ENCODE measurements around the gene C6orf52. TPM values are rescaled to one million over a fixed set of nuclear protein-coding genes. Genes with fewer than 3 reads are reported as not detected.
"Not testable (repeated sequence)": the region's sequence is repeated elsewhere in the genome, so short reads cannot be mapped to it uniquely, and the experiment has no call there.

Gene C6orf52
- polyA plus RNA-seq, 1 donor from 2014 or later: 9.4 TPM

DNA sequence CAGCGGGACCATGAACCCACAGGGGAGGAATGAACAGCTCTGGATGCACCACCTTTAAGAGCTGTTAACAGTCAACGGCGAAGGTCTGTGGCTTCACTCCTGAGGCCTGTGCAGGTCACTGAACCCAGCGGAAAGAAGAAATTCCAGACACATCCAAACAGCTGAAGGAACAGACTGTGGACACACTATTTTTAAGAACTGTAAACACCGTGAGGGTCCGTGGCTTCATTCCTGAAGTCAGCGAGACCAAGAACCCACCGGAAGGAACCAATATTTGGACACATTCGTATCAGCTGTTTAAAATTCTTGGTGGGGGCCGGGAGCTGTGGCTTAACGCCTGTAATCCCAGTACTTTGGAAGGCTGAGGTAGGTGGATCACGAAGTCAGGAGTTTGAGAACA is 47.8 kb upstream of the C6orf52 start:
- H3K9ac ChIP-seq (ENCODE audit: low read length): no peak overlapping the region
- no peak overlapping the region for H3K27ac ChIP-seq (ENCODE audit: low read length)
- no peaks in the 10 kb centered on the region for H4K20me1 ChIP-seq (ENCODE audit: insufficient read depth)
- H3K9me3 ChIP-seq (ENCODE audit: low read length): no peaks in the 10 kb centered on the region
- H3K9me2 ChIP-seq (ENCODE audit: insufficient read depth, low read length): no peaks in the 10 kb centered on the region
- no peaks in the 10 kb centered on the region for H3K27me3 ChIP-seq (ENCODE audit: insufficient read depth, low read depth, low read length)
- H2AFZ ChIP-seq (ENCODE audit: low read depth, low read length): no peak overlapping the region
- no peaks in the 10 kb centered on the region for H3F3A ChIP-seq (ENCODE audit: insufficient read depth, low read length, poor library complexity, severe bottlenecking)
- TF ChIP-seq TAF1 (IDR thresholded peaks at IDR 0.05; ENCODE audit: low read depth) (no peak), EZH2 (IDR thresholded peaks at IDR 0.05; ENCODE audit: borderline replicate concordance, insufficient read depth, low read length, poor library complexity, severe bottlenecking) (no peak), MXI1 (conservative IDR thresholded peaks at IDR 0.05; ENCODE audit: poor library complexity, severe bottlenecking) (no peak), SMC3 (conservative IDR thresholded peaks at IDR 0.05; ENCODE audit: poor library complexity) (no peak), REST (IDR thresholded peaks at IDR 0.05; ENCODE audit: borderline replicate concordance) (no peak), EP300 (conservative IDR thresholded peaks at IDR 0.05; ENCODE audit: poor library complexity, severe bottlenecking) (no peak), RAD21 (conservative IDR thresholded peaks at IDR 0.05) (no peak), POLR2AphosphoS5 (IDR thresholded peaks at IDR 0.05) (no peak)
- TF ChIP-seq, protein P1, sequence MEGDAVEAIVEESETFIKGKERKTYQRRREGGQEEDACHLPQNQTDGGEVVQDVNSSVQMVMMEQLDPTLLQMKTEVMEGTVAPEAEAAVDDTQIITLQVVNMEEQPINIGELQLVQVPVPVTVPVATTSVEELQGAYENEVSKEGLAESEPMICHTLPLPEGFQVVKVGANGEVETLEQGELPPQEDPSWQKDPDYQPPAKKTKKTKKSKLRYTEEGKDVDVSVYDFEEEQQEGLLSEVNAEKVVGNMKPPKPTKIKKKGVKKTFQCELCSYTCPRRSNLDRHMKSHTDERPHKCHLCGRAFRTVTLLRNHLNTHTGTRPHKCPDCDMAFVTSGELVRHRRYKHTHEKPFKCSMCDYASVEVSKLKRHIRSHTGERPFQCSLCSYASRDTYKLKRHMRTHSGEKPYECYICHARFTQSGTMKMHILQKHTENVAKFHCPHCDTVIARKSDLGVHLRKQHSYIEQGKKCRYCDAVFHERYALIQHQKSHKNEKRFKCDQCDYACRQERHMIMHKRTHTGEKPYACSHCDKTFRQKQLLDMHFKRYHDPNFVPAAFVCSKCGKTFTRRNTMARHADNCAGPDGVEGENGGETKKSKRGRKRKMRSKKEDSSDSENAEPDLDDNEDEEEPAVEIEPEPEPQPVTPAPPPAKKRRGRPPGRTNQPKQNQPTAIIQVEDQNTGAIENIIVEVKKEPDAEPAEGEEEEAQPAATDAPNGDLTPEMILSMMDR (IDR thresholded peaks at IDR 0.05; ENCODE audit: poor library complexity, severe bottlenecking): no peak
- H3K36me3 ChIP-seq (ENCODE audit: insufficient read depth, low read length): no peaks in the 10 kb centered on the region
- H3K4me2 ChIP-seq (ENCODE audit: low read length): no peak overlapping the region
- H3K79me2 ChIP-seq (replicated peaks; ENCODE audit: insufficient read depth, low read length): no peaks in the 10 kb centered on the region
- no peak overlapping the region for H3K4me3 ChIP-seq (ENCODE audit: low read length)

DNA sequence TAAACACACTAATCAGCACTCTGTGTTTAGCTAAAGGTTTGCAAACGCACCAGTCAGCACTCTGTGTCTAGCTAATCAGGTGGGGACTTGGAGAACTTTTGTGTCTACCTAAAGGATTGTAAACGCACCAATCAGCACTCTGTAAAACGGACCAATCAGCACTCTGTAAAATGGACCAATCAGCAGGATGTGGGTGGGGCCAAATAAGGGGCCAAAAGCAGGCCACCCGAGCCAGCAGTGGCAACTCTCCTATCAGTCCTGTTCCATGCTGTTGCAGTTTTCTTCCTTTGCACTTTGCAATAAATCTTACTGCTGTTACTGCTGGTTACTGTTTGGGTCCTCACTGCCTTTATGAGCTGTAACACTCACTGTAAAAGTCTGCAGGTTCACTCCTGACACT is 47.2 kb upstream of the C6orf52 start:
- not testable (repeated sequence) for H3K36me3 ChIP-seq (ENCODE audit: insufficient read depth, low read length); H3K27me3 ChIP-seq (ENCODE audit: insufficient read depth, low read depth, low read length); H3K4me2 ChIP-seq (ENCODE audit: low read length); H4K20me1 ChIP-seq (ENCODE audit: insufficient read depth); H3F3A ChIP-seq (ENCODE audit: insufficient read depth, low read length, poor library complexity, severe bottlenecking); H3K9me3 ChIP-seq (ENCODE audit: low read length); H2AFZ ChIP-seq (ENCODE audit: low read depth, low read length); H3K79me2 ChIP-seq (replicated peaks; ENCODE audit: insufficient read depth, low read length); H3K4me3 ChIP-seq (ENCODE audit: low read length); H3K9me2 ChIP-seq (ENCODE audit: insufficient read depth, low read length); H3K9ac ChIP-seq (ENCODE audit: low read length); H3K27ac ChIP-seq (ENCODE audit: low read length)

DNA sequence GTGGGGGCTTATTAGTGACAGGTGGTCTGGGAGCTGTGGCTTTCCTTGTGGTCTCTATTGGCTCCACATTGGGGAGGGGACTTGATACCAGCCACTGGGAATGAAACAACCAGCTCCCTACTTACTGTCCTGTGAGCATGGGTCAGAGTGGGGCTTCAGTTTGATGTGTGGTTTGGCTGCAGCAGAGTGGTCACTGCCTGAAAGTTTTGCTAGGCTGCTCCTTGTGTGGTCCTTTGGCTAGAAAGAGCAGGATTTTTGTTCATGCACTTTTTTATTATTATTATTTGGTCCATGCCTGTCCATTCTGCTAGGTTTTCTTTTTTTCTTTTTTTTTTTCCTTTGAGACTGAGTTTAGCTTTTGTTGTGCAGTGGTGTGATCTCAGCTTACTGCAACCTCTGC is 45.6 kb upstream of the C6orf52 start:
- TF ChIP-seq TAF1 (IDR thresholded peaks at IDR 0.05; ENCODE audit: low read depth) (no peak), RAD21 (conservative IDR thresholded peaks at IDR 0.05) (no peak), EZH2 (IDR thresholded peaks at IDR 0.05; ENCODE audit: borderline replicate concordance, insufficient read depth, low read length, poor library complexity, severe bottlenecking) (no peak), SMC3 (conservative IDR thresholded peaks at IDR 0.05; ENCODE audit: poor library complexity) (no peak), MXI1 (conservative IDR thresholded peaks at IDR 0.05; ENCODE audit: poor library complexity, severe bottlenecking) (no peak), REST (IDR thresholded peaks at IDR 0.05; ENCODE audit: borderline replicate concordance) (no peak), POLR2AphosphoS5 (IDR thresholded peaks at IDR 0.05) (no peak), EP300 (conservative IDR thresholded peaks at IDR 0.05; ENCODE audit: poor library complexity, severe bottlenecking) (no peak)
- TF ChIP-seq, protein P1 (IDR thresholded peaks at IDR 0.05; ENCODE audit: poor library complexity, severe bottlenecking): no peak
- H3K79me2 ChIP-seq (replicated peaks; ENCODE audit: insufficient read depth, low read length): no peaks in the 10 kb centered on the region
- H3K4me2 ChIP-seq (ENCODE audit: low read length): no peak overlapping the region
- H3K27ac ChIP-seq (ENCODE audit: low read length): no peak overlapping the region
- no peaks in the 10 kb centered on the region for H4K20me1 ChIP-seq (ENCODE audit: insufficient read depth)
- H3K27me3 ChIP-seq (ENCODE audit: insufficient read depth, low read depth, low read length): no peaks in the 10 kb centered on the region
- H2AFZ ChIP-seq (ENCODE audit: low read depth, low read length): no peak overlapping the region
- no peaks in the 10 kb centered on the region for H3K9me3 ChIP-seq (ENCODE audit: low read length)
- no peak overlapping the region for H3K4me3 ChIP-seq (ENCODE audit: low read length)
- H3K36me3 ChIP-seq (ENCODE audit: insufficient read depth, low read length): no peaks in the 10 kb centered on the region
- no peaks in the 10 kb centered on the region for H3F3A ChIP-seq (ENCODE audit: insufficient read depth, low read length, poor library complexity, severe bottlenecking)
- no peak overlapping the region for H3K9ac ChIP-seq (ENCODE audit: low read length)
- no peaks in the 10 kb centered on the region for H3K9me2 ChIP-seq (ENCODE audit: insufficient read depth, low read length)
